ENCODE results near the gene LYZL2. TPM values are rescaled to one million over a fixed set of nuclear protein-coding genes. Genes with fewer than 3 reads are reported as not detected.

Gene LYZL2
- total RNA-seq, 1 donor, result not detected

- no peaks in the 10 kb centered on the region for H3K36me3 ChIP-seq (ENCODE audit: insufficient read depth, low read length)
- H3K79me2 ChIP-seq (ENCODE audit: insufficient read depth, low read length), result no peaks in the 10 kb centered on the region
- H3K9me3 ChIP-seq (ENCODE audit: low read depth, low read length), result no peaks in the 10 kb centered on the region
- H3K4me1 ChIP-seq (ENCODE audit: insufficient read depth, low read length), result no peaks in the 10 kb centered on the region
- peaks cover 24% of the 10 kb centered on the region for H3K27me3 ChIP-seq (ENCODE audit: insufficient read depth, low read length)
- no peak overlapping the region for H2AFZ ChIP-seq (ENCODE audit: low read length)
- H3K27ac ChIP-seq (ENCODE audit: low read depth, low read length), result no peak overlapping the region
- DNase-seq (ENCODE audit: insufficient read length, low spot score, missing footprints), result no peak
- no peak for TF ChIP-seq CTCF (IDR thresholded peaks at IDR 0.05; ENCODE audit: extremely low read depth, low read depth, low read length)
- H3K4me3 ChIP-seq (ENCODE audit: insufficient read depth, low read length), result no peak overlapping the region
- no peak overlapping the region for H3K4me2 ChIP-seq (ENCODE audit: insufficient read depth, low read length)
- no peaks in the 10 kb centered on the region for H4K20me1 ChIP-seq (ENCODE audit: insufficient read depth, low read length)
These were observed 64.1 kb downstream of the LYZL2 start for GRCh38 chr10:30565449-30565848.

GRCh38 chr10:30562787-30563186 is 66.8 kb downstream of the LYZL2 start:
- no peak overlapping the region for H3K4me2 ChIP-seq (ENCODE audit: insufficient read depth, low read length)
- H3K79me2 ChIP-seq (ENCODE audit: insufficient read depth, low read length), result no peaks in the 10 kb centered on the region
- H3K36me3 ChIP-seq (ENCODE audit: insufficient read depth, low read length), result no peaks in the 10 kb centered on the region
- no peaks in the 10 kb centered on the region for H4K20me1 ChIP-seq (ENCODE audit: insufficient read depth, low read length)
- peaks cover 18% of the 10 kb centered on the region for H3K27me3 ChIP-seq (ENCODE audit: insufficient read depth, low read length)
- H3K4me1 ChIP-seq (ENCODE audit: insufficient read depth, low read length), result no peaks in the 10 kb centered on the region
- no peaks in the 10 kb centered on the region for H3K9me3 ChIP-seq (ENCODE audit: low read depth, low read length)
- H2AFZ ChIP-seq (ENCODE audit: low read length), result no peak overlapping the region
- H3K27ac ChIP-seq (ENCODE audit: low read depth, low read length), result no peak overlapping the region
- no peak overlapping the region for H3K4me3 ChIP-seq (ENCODE audit: insufficient read depth, low read length)
- no peak for DNase-seq (ENCODE audit: insufficient read length, low spot score, missing footprints)
- no peak for TF ChIP-seq CTCF (IDR thresholded peaks at IDR 0.05; ENCODE audit: extremely low read depth, low read depth, low read length)

Other genes starting within 250 kb of the LYZL2 start
- 10.3 and 14.5 TPM in 2 replicates for gene MAP3K8, start 195.6 kb downstream of the LYZL2 start, total RNA-seq

Measured in osteoblast (primary cell).